ENCODE data around the gene CHKA. TPM values are rescaled to one million over a fixed set of nuclear protein-coding genes. Genes with fewer than 3 reads are reported as not detected.

Gene CHKA
- total and polyA plus RNA-seq, 2 of the 8 experiments (the other 6 are each of a cell fraction or from before 2014, with no cell fraction given), result 61.2 to 86.6 TPM

- TF ChIP-seq, protein P1, sequence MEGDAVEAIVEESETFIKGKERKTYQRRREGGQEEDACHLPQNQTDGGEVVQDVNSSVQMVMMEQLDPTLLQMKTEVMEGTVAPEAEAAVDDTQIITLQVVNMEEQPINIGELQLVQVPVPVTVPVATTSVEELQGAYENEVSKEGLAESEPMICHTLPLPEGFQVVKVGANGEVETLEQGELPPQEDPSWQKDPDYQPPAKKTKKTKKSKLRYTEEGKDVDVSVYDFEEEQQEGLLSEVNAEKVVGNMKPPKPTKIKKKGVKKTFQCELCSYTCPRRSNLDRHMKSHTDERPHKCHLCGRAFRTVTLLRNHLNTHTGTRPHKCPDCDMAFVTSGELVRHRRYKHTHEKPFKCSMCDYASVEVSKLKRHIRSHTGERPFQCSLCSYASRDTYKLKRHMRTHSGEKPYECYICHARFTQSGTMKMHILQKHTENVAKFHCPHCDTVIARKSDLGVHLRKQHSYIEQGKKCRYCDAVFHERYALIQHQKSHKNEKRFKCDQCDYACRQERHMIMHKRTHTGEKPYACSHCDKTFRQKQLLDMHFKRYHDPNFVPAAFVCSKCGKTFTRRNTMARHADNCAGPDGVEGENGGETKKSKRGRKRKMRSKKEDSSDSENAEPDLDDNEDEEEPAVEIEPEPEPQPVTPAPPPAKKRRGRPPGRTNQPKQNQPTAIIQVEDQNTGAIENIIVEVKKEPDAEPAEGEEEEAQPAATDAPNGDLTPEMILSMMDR (IDR thresholded peaks at IDR 0.05; ENCODE audit: control extremely low read depth in 1 of 3, insufficient read depth in 1 of 3, low read depth in 1 of 3, low read length in 3 of 3), result no peak
- TF ChIP-seq TBP (IDR thresholded peaks at IDR 0.05; ENCODE audit: low read depth, low read length) (no peak), POU5F1 (IDR thresholded peaks at IDR 0.05; ENCODE audit: low read depth, low read length) (no peak), BACH1 (IDR thresholded peaks at IDR 0.05; ENCODE audit: low read length) (no peak)
These were observed 14.8 kb downstream of the CHKA start (continued) for GRCh38 chr11:68106165-68106940.

Data from H1 (cell line).